NCI-H2171 (cell line): ENCODE measurements around the gene RUNX3.

ENCODE experiments used
- DNase-seq: peaks from one replicate; lab custom pipeline; 2025; lab: John Stamatoyannopoulos, UW

RUNX3 gene

DNA sequence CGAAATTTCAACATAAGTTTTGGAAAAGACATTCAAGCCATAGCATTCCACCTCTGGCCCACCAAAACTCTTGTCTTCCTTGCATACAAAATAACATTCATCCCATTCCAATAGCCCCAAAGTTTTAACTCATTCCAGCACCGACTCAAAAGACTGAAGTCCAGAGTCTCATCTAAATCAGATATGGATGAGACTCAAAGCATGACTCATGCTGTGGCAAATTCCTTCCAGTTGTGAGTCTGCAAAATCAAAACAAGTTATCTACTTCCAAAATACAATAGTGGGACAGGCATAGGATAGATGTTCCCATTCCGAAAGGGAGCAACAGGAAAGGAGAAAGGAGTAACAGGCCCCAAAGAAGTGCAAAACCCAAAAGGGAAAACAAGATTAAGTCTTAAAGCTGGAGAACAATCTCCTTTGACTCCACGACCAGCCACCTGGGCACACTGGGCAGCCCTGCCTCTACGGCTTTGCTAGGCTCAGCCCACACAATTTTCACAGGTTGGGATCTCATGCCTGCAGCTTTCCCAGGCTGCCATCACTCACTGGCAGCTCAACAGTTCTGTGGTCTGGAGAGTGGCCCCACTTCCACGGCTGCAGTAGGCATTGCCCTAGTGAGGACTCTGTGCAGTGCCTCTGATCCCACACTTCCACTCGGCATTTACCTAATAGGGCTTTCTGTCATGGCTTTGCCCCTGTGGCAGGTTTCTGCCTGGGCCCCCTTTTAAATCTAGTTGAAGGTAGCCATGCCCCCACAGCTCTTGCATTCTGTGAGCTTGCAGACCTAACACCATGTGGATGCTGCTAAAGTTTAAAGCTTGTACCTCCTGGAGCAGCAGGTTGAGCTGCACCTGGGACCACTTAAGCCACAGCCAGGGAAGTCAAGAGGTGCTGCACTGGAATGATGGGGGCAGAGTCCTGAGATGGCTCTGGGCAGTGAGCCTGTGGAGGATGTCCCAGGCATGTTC is 51.0 kb downstream of the RUNX3 start:
- DNase-seq = no peak

DNA sequence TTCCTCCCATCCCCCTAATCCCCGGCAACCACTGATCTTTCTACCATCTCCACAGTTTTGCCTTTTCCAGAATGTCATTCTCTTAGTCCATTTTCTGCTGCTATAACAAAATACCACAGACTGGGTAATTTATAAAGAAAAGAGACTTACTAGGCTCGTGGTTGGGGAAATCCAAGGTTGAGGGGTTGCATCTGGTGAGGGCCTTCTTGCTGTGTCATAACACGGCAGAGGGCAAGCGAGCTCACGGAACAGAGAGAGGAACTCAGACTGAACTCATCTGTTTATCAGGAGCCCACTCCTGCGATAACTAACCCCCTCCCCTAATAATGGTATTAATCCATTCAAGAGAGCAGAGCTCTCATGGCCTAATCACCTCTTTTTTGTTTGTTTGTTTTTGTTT is 52.0 kb downstream of the RUNX3 start:
- DNase-seq = no peak

DNA sequence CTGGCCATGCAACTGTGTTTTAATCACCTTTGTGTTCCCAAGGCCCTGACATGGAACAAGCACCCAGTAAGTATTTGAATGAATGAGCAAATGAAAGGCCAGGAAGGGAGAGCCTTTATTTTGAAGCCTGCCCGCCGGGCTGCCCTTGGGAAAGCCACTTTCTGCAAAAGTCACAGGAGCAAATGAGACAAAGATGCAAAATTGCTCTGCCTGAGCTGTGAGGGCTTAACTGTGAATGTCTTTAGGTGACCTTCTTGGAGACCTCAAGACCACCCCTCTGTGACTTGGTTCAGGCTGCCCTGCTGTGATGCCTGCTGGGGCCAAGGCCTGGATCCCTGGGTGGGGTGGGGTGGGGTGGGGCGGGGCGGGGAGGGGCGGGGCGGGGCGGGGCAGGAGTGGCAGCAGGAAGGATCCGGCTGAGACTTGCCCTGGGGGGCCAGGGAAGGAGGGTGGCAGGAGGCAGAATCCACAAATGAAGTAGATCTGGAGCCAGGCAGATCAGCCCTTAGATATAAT is 54.0 kb downstream of the RUNX3 start:
- DNase-seq = no peak

GRCh38 chr1:24875257-24875656 is 54.8 kb downstream of the RUNX3 start:
- DNase-seq = no peak

DNA sequence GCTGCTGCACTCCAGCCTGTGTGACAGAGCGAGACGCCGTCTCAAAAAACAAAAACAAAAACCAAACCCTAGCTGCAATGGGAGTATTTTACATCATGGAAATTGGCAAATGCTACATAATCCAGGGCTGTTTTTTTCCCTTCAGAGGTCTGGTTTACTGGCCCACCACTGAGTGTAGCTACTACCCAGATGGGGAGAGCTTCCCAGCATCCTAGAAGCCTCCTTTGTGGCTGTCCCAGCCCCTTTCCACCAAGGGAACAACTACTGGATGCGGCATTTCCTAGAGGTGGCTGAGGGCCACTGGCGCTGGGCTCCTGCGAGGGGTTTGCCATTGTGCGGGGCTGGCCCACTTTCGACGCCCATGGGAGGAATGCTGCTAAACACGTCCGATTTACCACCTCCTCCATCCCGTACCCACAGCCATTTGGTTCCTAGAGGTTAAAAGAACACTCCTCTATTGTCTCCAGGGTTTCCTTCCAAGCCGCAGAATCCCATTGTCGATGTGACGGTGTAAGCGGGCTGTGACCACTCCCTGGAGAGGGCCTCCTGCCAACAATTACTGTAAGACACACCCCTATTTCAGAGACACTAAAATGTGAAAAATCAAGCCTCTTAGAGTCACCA is 55.4 kb downstream of the RUNX3 start:
- DNase-seq = no peak

DNA sequence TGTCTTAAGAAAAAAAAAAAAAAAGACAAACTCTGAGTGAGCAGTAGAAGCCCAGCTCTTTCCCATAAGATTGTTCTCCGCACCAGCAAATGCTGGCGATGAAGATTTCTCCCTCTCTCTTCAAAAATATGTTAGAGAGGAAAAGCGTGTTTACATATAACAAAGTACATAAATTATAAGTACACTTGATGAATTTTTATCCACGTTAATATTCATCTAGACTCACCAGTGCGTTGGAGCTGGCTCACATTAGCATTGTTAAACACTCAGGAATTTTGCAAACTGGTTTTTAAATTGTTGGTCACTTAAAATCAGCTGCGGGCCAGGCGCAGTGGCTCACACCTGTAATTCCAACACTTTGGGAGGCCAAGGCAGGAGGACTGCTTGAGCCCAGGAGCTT is 56.0 kb downstream of the RUNX3 start:
- no peak for DNase-seq

DNA sequence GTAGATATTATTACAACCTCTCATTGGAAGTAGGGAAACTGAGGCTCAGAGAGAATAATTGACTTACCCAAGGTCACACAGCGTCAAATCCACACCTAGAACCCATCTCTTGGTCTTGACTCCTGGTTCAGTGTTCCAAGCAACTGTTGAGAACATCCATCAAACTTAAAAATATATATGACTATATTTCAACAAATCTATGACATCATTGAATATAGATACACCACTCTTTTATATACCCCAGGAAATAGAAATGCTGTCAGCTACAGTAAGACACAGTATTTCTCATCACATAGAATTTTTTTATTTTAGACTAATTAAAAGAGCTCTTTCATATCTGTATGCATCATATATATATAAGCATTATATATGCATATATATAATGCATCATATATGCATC is 56.9 kb downstream of the RUNX3 start:
- no peak for DNase-seq

GRCh38 chr1:24872061-24872850 is 57.8 kb downstream of the RUNX3 start:
- DNase-seq = no peak

- no peak for DNase-seq
Measured at GRCh38 chr1:24871306-24871901, 58.7 kb downstream of the RUNX3 start.

DNA sequence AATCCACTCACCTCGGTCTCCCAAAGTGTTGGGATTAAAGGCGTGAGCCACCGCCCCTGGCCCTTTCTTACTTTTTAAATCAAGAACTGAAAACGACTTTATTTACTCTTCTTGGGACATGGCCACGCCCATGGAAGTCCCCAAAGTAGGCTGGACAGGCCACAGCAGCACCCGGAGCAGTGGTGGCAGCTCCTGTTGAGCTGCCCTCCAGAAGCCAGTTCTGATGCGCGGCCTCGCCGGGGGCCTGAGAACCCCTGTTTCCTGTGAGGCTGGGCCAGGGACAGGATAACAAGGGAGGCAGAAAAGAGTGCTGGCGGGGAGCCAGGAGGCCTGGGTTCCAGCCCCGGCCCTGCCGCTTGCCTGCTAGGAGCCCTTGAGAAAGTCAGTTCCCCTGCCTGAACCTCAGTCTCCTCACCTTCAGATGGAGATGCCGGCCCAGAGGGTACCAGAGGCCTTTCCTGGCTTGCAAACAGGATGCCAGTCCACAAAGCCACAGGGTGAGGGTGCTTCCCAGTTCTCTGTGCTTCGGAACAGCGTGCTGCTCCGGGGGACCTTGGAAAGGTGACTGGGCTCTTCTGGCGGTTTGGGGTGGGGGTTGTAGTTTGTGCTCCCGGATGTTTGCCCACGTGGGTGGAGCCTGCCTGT is 59.4 kb downstream of the RUNX3 start:
- DNase-seq = no peak

- DNase-seq = no peak
Measured at GRCh38 chr1:24868016-24868875, 61.8 kb downstream of the RUNX3 start.

- DNase-seq = no peak
Measured at GRCh38 chr1:24867084-24867870, 62.8 kb downstream of the RUNX3 start.

GRCh38 chr1:24866211-24867083 is 63.6 kb downstream of the RUNX3 start:
- DNase-seq = no peak

- no peak for DNase-seq
Measured at GRCh38 chr1:24865587-24865986, 64.5 kb downstream of the RUNX3 start.

GRCh38 chr1:24865168-24865567 is 64.9 kb downstream of the RUNX3 start:
- DNase-seq = no peak

DNA sequence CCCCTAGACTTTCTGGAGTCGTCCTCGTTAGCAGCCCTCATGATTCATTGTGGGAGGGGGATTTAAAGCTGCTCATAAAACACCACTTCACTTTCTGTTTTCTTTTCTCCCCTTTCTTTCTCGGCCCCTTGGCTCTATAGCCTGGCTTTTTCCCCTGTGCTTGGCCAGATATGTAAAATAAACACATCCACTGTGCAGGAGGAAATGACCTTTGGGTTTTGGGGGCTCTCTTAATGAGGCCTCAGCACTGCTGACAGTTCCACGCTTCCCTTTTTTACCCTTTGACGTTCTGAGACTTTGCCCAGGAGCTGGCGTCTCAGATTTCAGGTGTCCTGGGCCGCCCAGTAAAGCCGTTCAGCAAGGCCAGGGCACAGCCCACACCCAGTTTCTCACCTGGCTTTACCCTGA is 65.7 kb downstream of the RUNX3 start:
- DNase-seq = no peak

GRCh38 chr1:24862775-24863483 is 67.1 kb downstream of the RUNX3 start:
- no peak for DNase-seq
